ENCODE data around the gene EXD3. TPM values are rescaled to one million over a fixed set of nuclear protein-coding genes. Genes with fewer than 3 reads are reported as not detected.

EXD3 gene
- total and polyA plus RNA-seq, 7 donors = 8.9 to 29.7 (median 18.0) TPM

DNA sequence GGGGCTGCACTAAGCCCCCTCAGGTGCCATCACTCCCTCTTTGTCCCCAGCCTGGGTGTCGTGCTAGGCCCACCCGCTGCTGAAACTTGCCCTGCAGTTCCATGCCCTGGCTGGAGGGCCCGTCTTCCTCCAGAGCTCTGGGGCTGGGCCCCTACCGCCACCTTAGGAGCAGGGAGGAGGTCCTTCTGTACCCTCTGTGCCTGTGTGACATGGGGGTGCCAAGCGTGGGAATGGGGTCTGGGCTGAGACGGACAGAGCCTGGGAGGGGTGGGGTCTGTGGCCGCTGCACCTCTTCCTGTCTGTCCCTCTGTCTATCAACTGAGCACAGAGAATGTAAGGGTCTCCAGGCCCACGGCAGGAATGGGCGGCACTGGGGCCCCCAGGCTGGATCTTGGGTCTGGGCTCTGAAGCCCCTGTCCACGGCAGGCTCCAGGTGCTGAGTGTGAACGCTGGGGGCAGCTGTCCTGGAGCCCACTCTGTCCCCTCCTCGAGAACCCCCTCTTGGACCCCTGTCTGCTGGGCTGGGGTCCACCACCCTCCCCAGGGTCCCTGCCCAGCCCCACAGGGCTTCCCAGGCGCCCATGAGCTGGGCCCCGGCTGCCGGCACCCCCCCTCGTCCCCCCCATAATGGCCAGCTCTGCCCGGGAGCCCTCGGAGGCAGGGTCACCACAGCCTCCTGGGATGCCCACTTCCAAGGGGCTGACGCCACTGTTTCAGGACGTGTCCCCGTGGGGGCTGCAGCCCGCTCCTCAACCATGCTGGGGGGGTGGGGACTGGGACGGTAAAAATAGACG is 105.0 kb downstream of the EXD3 start:
- no peak overlapping the region for H3K4me3 ChIP-seq
- H3K36me3 ChIP-seq = no peaks in the 10 kb centered on the region
- H3K27ac ChIP-seq = no peak overlapping the region
- intact Hi-C loops (cut with DNase I) = no loop called here
- 85 to 86% methylated on average over 24 of the region's 24 CpGs for WGBS, 2 donors
- DNase-seq = peak; percentile 54
- H3K4me1 ChIP-seq = peaks cover 0 to 26% (median 15%) of the 10 kb centered on the region in 4 donors
- peaks cover 13 to 29% (median 28%) of the 10 kb centered on the region in 3 donors for H3K27me3 ChIP-seq
- TF ChIP-seq, protein P1, sequence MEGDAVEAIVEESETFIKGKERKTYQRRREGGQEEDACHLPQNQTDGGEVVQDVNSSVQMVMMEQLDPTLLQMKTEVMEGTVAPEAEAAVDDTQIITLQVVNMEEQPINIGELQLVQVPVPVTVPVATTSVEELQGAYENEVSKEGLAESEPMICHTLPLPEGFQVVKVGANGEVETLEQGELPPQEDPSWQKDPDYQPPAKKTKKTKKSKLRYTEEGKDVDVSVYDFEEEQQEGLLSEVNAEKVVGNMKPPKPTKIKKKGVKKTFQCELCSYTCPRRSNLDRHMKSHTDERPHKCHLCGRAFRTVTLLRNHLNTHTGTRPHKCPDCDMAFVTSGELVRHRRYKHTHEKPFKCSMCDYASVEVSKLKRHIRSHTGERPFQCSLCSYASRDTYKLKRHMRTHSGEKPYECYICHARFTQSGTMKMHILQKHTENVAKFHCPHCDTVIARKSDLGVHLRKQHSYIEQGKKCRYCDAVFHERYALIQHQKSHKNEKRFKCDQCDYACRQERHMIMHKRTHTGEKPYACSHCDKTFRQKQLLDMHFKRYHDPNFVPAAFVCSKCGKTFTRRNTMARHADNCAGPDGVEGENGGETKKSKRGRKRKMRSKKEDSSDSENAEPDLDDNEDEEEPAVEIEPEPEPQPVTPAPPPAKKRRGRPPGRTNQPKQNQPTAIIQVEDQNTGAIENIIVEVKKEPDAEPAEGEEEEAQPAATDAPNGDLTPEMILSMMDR (IDR thresholded peaks at IDR 0.05) = no peak
- TF ChIP-seq EP300 (IDR thresholded peaks at IDR 0.05) = no peak
- no peak for TF ChIP-seq POLR2AphosphoS5 (IDR thresholded peaks at IDR 0.05)
- no peak for TF ChIP-seq POLR2A (IDR thresholded peaks at IDR 0.05)
- no peaks in the 10 kb centered on the region for H3K9me3 ChIP-seq

DNA sequence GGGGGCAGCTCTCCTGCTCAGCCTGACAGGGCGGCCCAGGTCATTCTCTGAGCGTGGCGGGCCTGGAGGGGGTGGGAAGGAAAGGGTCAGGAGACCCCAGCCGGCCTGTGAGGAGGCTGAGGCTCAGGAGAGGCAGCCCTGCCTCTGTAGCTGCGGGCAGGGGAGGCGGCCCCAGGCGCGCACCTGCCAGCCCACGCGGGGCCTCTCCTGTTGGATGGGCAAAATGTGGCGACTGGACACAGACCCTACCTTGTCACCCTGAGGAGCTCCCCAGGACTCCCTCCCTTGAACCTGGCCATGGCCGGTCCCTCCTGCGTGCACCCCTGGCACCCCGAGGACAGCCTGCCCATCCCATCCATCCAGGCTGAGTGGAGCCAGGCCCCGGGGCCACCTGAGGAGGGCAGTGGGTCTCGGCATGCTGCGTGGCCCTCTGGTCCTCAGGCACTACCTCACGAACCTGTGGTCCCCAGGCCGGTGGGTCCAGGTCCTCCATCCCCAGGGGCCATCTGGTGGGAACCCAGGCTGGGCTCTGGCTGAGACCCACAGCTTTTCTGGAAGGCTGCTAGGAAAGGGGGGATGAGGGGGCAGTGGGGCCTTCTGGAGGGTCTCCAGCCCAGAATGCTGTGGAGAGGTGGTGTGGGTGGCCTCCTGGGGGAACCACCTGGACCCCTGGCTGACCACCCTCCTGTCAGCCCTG is 105.8 kb downstream of the EXD3 start:
- intact Hi-C loops (cut with DNase I) = no loop called here
- Histone ChIP-seq H3K27me3 (peaks cover 13 to 29% (median 28%) of the 10 kb centered on the region in 3 donors), H3K36me3 (no peaks in the 10 kb centered on the region), H3K9me3 (no peaks in the 10 kb centered on the region), H3K27ac (no peak overlapping the region), H3K4me1 (peaks cover 0 to 26% (median 15%) of the 10 kb centered on the region in 4 donors), H3K4me3 (no peak overlapping the region)
- TF ChIP-seq, protein P1 (IDR thresholded peaks at IDR 0.05) = no peak
- WGBS, 2 donors = 85 to 93% methylated on average over 19 of the region's 19 CpGs
- peak; percentile 48 for DNase-seq

DNA sequence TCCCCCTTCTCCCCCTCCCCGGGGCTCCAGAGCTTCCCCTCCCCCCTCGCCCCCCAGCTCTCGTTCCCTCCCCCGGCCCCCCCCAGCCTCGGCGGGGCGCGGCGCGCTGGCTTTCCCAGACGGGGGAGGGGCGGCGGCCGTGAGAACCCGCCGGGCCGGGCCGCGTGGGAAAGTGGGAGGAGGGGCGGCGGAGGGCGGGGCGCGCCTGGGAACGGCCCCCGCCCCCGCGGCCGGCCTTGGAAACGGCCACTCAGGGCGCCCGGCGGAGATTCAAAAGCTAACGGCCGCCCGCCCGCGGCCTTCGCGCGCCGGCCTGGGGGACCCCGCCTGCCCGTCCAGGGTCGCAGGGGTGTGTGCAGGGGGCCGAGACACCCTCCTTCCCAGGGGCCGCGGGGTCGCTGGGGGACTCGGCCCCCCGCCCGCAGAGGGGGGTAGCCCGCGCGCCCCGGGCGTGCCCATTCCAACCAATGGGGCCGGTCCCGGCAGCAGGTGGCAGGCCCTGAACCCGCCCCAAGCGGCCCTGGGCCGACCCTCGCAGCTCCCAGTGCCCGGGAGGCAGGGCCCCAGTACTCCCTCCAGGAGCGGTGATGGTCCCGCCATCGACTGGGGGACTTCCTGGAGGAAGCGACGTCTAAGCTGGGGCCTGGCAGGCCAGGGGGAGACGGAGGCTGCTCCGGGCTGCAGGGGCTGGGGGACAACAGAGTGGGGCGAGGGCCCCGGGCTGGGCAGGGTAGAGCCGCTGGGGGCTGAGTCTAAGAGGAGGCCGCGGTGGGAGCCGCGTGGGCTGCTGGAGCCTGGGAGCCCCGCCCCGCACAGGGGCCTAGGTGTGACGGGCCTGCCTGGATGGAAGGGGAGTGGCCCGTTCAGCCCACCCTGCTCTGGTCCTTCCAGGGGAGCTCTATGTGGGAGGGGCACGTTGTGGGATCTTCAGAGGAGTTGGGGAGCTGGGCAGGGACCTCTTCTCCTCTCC is 106.7 kb downstream of the EXD3 start:
- Histone ChIP-seq H3K27ac (peak overlapping the region in 1 of 4 donors; percentile 45), H3K9me3 (no peaks in the 10 kb centered on the region), H3K36me3 (no peaks in the 10 kb centered on the region), H3K4me3 (peak overlapping the region in 3 of 4 donors; percentile 6 to 39 (median 35)), H3K4me1 (peaks cover 0 to 26% (median 15%) of the 10 kb centered on the region in 4 donors), H3K27me3 (peaks cover 13 to 29% (median 28%) of the 10 kb centered on the region in 3 donors)
- DNase-seq = peak; percentile 62
- TF ChIP-seq, protein P1 (IDR thresholded peaks at IDR 0.05) = no peak
- no peak for TF ChIP-seq POLR2AphosphoS5 (IDR thresholded peaks at IDR 0.05)
- TF ChIP-seq POLR2A (IDR thresholded peaks at IDR 0.05) = no peak
- TF ChIP-seq EP300 (IDR thresholded peaks at IDR 0.05) = no peak
- intact Hi-C loops (cut with DNase I) = no loop called here
- 2 to 4% methylated on average over 82 to 83 of the region's 83 CpGs for WGBS, 2 donors

DNA sequence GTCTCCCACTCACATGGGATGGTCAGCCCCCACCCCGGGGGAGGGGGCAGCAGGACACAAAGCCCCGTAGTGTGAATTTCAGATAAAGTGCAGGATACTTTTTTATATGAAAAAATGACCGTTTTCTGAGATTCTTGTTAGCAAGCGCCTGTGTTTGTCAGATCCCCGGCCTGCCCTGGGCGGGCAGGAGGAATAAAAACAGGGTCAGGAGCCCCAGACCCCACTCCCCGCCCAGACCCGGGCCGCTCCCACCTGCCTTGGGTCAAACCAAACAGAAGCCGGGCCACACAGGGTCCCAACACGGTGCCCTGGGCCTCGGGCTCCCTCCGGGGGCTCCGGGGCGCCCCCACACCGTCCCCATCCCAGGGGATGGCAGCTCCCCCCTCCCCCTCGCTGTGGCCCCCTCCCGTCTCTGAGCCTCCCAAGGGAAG is 107.4 kb downstream of the EXD3 start:
- no peaks in the 10 kb centered on the region for H3K36me3 ChIP-seq
- intact Hi-C loops (cut with DNase I) = no loop called here
- no peak for DNase-seq
- peak overlapping the region in 3 of 4 donors; percentile 6 to 39 (median 35) for H3K4me3 ChIP-seq
- peaks cover 13 to 29% (median 28%) of the 10 kb centered on the region in 3 donors for H3K27me3 ChIP-seq
- H3K27ac ChIP-seq = peak overlapping the region in 1 of 4 donors; percentile 45
- H3K9me3 ChIP-seq = no peaks in the 10 kb centered on the region
- 13 to 31% methylated on average over 18 of the region's 18 CpGs for WGBS, 2 donors
- H3K4me1 ChIP-seq = peaks cover 0 to 23% (median 15%) of the 10 kb centered on the region in 4 donors
- TF ChIP-seq, protein P1 (IDR thresholded peaks at IDR 0.05) = no peak
- TF ChIP-seq POLR2AphosphoS5 (IDR thresholded peaks at IDR 0.05) = no peak
- TF ChIP-seq POLR2A (IDR thresholded peaks at IDR 0.05) = no peak
- TF ChIP-seq EP300 (IDR thresholded peaks at IDR 0.05) = no peak

Measured in sigmoid colon (tissue), 7 donors.